ENCODE data around the gene DSCAM.
"Not testable (repeated sequence)": the region's sequence is repeated elsewhere in the genome, so short reads cannot be mapped to it uniquely, and the experiment has no call there.

Gene DSCAM

GRCh38 chr21:40282912-40283886 is 563.8 kb downstream of the DSCAM start:
- DNase-seq: no peak

DNA sequence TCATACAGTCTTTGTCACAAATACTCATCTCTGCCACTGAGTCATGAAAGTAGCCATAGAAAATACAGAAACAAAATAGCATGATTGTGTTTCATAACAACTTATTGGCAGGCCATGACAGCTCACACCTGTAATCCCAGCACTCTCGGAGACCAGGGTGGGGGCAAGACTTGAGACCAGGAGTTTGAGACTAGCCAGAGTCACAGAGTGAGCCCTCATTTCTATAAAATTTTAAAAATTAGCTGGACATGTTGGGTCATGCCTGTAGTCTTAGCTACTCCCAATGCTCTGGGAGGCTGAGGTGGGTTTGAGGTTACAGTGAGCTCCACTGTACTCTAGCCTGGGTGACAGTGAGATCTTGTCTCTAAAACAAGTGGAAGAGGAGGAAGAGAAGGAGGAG is 568.6 kb downstream of the DSCAM start:
- no peak for DNase-seq

DNA sequence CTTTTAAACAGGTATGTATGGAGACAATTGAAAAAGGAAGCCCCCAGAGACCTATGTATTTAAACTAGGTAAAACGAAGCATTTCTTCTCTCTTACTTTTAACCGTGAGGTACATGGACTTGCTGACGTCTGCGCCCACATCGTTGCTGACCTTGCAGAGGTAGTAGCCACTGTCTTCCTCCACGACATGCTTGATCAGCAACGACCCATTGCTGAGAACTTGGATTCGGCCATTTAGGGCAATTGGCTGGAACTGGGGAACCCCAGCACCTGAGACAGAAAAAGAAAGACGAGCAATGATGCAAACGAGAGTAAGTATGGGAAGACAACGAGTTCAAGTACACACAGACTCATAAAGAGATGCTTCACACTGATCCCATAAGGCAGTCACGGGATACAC is 571.0 kb downstream of the DSCAM start:
- no peak for DNase-seq

DNA sequence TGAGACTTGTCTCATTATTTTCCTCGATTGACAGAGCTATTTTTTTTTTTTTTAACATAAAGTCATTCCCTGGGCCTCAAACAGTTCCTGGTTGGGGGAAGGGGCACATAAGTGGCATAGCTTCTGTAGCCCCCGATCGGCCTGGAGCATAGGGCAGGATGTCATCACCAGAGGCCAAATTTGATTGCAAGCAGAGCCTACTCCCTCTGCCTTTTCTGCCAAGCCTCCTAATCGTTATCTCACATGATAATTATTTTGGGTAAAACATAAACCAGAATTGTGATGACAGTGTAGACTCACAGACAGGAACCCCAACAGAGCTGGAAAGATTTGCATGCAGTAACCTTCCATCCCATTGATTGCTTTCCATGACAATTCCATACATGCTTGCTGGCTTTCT is 574.9 kb downstream of the DSCAM start:
- no peak for DNase-seq

GRCh38 chr21:40271164-40271563 is 575.8 kb downstream of the DSCAM start:
- DNase-seq: no peak

DNA sequence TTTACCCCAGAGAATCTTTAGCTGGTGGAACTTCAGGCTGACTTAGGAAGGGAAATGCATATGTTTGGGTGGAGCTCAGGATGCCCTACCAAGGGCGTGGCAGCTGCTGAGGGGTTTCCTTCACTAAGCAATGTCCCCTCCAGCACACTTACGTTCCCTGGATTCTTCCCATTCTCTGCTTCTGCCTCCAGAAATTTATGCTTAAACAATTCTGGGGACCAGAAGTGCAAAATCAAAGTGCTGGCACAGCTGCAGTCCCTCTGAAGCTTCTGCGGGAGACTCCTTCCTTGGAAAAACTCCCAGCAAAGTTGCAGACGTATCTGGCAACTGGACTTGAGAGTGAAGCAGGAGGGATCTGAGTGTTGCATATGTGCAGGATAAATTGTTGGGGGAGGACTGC is 576.9 kb downstream of the DSCAM start:
- DNase-seq: peak; percentile 54

DNA sequence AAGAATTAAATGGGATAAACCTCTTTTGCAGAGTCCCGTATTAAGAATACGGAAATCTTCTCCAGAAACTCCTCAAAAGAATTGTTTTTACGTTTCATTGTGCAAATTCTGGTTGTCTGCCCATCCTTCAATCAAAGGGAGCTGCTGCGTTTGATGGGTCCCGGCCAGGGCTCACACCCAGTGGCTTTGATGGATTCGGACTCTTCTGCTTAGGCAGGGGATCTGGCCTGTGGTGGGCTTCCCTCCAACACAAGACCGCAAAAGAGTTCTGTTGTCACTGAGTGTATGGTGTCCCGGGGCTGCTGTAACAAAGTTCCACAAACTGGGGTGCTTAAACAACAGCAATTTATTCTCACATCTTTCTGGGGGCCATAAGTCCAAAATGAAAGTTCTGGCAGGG is 577.7 kb downstream of the DSCAM start:
- DNase-seq: no peak

- not testable (repeated sequence) for DNase-seq
These were observed 588.5 kb downstream of the DSCAM start for GRCh38 chr21:40258456-40258855.

GRCh38 chr21:40257342-40257741 is 589.6 kb downstream of the DSCAM start:
- DNase-seq: no peak

DNA sequence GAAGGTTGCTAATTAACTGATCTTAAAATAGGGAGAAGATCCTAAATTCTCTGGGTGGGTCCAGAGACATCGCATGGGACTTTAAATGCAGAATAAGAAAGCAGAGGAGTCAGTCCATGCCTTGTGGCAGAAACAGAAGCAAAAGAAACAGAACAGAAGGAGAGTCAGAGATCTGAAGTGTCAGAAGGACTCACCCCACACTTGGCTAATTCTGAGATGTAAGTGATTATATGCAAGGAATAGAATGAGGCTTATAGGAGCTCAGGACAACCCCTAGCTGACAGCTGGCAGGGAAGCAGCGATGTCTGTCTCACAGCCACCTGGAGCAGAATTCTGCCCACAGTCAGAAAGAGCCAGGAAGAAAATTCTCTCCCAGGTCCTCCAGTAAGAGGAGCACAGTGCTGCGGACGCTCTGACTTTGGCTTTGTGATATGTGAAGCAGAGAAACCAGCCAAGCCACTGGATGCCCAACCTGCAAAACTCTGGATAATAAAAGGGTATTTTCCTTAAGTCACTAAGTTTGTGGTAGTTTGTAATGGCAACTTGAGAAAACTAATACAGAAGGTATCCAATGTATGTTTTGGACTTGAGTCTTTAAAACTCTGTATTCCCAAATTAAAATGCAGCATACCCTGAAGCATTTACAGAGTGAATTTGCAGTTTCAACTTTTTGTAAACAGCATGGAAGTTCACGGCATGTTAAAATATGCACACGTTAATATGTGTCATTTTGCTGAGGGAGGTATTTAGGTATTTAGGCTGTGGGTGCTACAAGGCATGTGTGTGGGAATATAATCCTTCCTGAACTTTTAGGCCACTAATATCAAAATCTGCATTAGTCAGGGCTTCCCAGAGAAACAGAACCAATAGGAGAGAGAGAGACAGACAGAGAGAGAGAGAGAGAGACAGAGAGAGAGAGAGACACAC is 591.2 kb downstream of the DSCAM start:
- no peak for DNase-seq

- no peak for DNase-seq
These were observed 592.2 kb downstream of the DSCAM start for GRCh38 chr21:40254540-40255465.

DNA sequence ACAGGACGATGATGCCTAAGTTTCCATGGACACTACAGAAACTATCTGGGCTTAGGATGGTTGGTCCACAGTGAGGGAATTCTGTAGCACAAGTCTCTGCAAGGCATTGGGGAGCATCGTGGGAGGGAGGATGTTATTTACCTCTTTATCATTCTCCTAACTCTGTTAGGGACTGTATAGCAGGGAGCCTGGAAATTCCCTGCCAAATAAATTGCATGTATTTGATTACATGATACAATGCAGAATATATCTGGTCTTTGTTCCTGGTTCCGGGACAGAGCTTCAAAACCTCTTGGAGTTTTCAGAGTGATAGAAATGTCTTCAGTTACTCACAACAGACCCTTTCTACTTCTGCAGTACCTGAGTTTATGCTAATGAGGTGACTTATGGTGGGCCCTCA is 593.8 kb downstream of the DSCAM start:
- DNase-seq: no peak

GRCh38 chr21:40250514-40251294 is 596.3 kb downstream of the DSCAM start:
- no peak for DNase-seq

DNA sequence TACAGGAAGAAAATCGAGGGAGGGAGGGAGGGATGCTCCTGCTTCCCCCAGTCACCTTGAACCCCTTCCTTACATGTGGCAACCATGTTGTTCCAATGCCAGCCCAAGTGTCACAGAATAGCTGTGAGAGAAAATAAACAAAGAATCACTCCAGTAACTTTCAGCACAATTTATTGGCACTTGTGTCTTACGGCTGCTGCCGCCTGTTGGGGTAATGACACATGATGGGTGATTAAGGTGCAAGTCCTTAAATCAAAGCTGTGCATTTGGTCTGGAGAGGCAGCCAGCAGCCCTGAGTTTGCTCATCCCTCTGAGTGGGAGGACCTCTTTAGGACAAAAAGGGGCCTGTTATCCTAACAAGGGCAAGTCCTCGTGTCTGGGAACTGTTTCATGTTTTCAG is 602.0 kb downstream of the DSCAM start:
- no peak for DNase-seq

DNA sequence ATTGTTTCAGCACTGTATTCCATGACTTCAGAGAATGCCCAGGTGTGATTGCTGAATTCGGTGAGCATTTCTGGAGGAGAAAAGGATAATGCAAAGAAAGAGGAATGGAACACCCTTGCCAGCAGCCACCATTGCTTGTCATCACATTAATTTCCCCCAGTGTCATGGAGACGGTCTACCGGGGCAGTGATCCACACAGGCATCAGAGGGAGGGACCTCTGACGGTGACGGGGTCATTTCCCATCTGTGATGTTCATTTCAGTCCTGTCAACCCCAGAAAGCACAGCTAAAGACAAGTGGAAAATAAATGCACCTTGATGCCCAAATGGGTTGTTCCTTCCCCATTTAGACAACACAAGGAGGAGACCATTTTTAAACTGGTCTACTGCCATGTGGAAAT is 603.3 kb downstream of the DSCAM start:
- no peak for DNase-seq

DNA sequence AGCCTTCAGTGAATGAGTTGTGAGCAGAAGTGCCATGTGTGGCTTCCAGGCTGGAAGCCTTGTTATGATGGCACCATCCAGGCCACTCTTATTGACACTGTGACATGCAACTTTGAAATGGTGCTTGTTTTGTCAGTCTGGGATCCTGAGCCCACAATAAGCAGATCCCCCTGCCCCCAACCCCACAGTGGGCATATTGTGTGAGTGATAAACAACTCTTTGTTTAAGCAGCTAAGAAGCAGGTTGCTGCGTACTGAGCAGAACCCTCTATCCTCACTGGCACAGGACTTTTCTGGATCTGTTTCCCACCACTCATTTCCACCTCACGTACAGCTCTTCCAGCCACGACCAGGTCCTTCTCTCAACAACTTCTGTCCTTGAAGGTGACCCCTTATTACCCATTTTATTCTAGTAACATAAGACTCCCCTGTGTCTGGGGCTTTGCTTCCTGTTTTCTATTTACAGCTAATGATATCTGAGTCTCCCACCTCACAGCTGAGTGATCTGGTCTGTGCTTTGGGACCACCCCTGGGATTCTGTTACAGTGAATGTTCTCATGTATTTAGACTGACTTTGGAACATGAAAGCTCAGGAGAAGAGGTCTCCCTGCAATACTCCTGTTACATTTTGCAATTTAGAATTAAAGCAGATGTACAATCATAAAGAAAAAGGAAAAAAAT is 604.2 kb downstream of the DSCAM start:
- DNase-seq: no peak

GRCh38 chr21:40235528-40235927 is 611.4 kb downstream of the DSCAM start:
- DNase-seq: no peak

DNA sequence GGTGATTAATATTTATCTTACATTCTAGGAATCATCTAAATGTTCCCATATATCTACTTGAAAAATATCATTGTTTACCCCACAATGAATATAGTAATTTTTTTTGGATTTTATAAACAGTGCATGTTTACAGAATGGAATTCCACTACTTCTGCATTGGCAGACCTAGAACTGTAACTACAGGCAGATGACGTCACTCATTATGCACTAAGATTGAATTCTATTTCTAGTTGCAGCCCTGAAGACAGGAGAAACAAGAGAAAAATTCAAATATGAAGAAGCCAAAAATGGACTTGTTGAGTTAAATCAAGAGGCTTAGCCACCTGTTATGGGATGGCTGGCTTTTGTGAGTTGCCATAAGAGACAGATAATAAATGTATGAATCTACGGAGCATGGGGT is 615.0 kb downstream of the DSCAM start:
- DNase-seq: no peak

- no peak for DNase-seq
These were observed 619.9 kb downstream of the DSCAM start for GRCh38 chr21:40227096-40227495.

GRCh38 chr21:40215941-40216340 is 631.0 kb downstream of the DSCAM start:
- DNase-seq: no peak

GRCh38 chr21:40210251-40210650 is 636.7 kb downstream of the DSCAM start:
- DNase-seq: no peak

All from left hindlimb (tissue), 1 donor.